ENCODE data around the gene SLC27A5. TPM values are rescaled to one million over a fixed set of nuclear protein-coding genes. Genes with fewer than 3 reads are reported as not detected.
A peak's percentile ranks its signal among the peaks of the same experiment; 100 is the strongest.

SLC27A5 gene
- total and polyA plus RNA-seq, 9 of the 15 experiments (the other 6 are each of a cell fraction or from before 2014, with no cell fraction given), result 42.2 to 318 (median 64.7) TPM

GRCh38 chr19:58475714-58476497 lies 35.9 kb downstream of the SLC27A5 start, which contains the start of gene ZNF446 (continued):
- TF ChIP-seq ZNF644 (tag; IDR thresholded peaks at IDR 0.05; ENCODE audit: low read depth) (no peak), XRCC4 (IDR thresholded peaks at IDR 0.05; ENCODE audit: extremely low read depth, insufficient read depth, insufficient read length) (no peak), SIX5 (IDR thresholded peaks at IDR 0.05; ENCODE audit: borderline replicate concordance in 1 of 2, insufficient read depth in 1 of 2, low read depth in 1 of 2, low read length in 2 of 2) (peak; percentile 77 to 78; a peak in 3 of 4 replicates), JUN (IDR thresholded peaks at IDR 0.05; ENCODE audit: borderline replicate concordance, low read depth, low read length) (peak; percentile 47; the same call in 1 of the 2 replicates), JUN (CRISPR knock-in tag; IDR thresholded peaks at IDR 0.05; ENCODE audit: borderline replicate concordance) (no peak), CBFB (CRISPR knock-in tag; IDR thresholded peaks at IDR 0.05) (no peak; the same call in 1 of the 2 replicates), KAT8 (IDR thresholded peaks at IDR 0.05; ENCODE audit: low read depth) (no peak), SP2 (IDR thresholded peaks at IDR 0.05; ENCODE audit: extremely low read depth, low read depth, low read length, poor library complexity, severe bottlenecking) (no peak), CBX1 (IDR thresholded peaks at IDR 0.05; ENCODE audit: low read depth) (peak; percentile 25; the same call in 1 of the 2 replicates), TARDBP (IDR thresholded peaks at IDR 0.05) (no peak), ZBED1 (IDR thresholded peaks at IDR 0.05) (no peak; the same call in 1 of the 2 replicates), ZNF780A (CRISPR knock-in tag; IDR thresholded peaks at IDR 0.05) (peak; percentile 31; the same call in 1 of the 2 replicates), RUNX1 (IDR thresholded peaks at IDR 0.05; ENCODE audit: low read depth) (0 out of 2 replicates have a peak, but pooled peaks have one; percentile 17), ZNF316 (IDR thresholded peaks at IDR 0.05) (no peak), FOXM1 (IDR thresholded peaks at IDR 0.05; ENCODE audit: low read depth) (no peak), FOXM1 (CRISPR knock-in tag; IDR thresholded peaks at IDR 0.05; ENCODE audit: low read depth) (no peak), SOX6 (IDR thresholded peaks at IDR 0.05) (peak; percentile 19; the same call in 1 of the 2 replicates), ZNF449 (CRISPR knock-in tag; IDR thresholded peaks at IDR 0.05) (no peak), KAT7 (CRISPR knock-in tag; IDR thresholded peaks at IDR 0.05; ENCODE audit: borderline replicate concordance) (no peak), ZFP36 (IDR thresholded peaks at IDR 0.05; ENCODE audit: low read depth, low read length, partially characterized antibody) (peak; percentile 88), EZH2 (IDR thresholded peaks at IDR 0.05; ENCODE audit: borderline replicate concordance, low read depth, low read length) (no peak), SMARCE1 (IDR thresholded peaks at IDR 0.05) (no peak)
- TF ChIP-seq, protein P1, sequence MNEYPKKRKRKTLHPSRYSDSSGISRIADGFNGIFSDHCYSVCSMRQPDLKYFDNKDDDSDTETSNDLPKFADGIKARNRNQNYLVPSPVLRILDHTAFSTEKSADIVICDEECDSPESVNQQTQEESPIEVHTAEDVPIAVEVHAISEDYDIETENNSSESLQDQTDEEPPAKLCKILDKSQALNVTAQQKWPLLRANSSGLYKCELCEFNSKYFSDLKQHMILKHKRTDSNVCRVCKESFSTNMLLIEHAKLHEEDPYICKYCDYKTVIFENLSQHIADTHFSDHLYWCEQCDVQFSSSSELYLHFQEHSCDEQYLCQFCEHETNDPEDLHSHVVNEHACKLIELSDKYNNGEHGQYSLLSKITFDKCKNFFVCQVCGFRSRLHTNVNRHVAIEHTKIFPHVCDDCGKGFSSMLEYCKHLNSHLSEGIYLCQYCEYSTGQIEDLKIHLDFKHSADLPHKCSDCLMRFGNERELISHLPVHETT (CRISPR knock-in tag; conservative IDR thresholded peaks at IDR 0.05 in 1 of 2, IDR thresholded peaks at IDR 0.05 in 1 of 2), result peak in 1 of 2 experiments; percentile 71; a peak in 1 of 4 replicates
- TF ChIP-seq, protein P2, sequence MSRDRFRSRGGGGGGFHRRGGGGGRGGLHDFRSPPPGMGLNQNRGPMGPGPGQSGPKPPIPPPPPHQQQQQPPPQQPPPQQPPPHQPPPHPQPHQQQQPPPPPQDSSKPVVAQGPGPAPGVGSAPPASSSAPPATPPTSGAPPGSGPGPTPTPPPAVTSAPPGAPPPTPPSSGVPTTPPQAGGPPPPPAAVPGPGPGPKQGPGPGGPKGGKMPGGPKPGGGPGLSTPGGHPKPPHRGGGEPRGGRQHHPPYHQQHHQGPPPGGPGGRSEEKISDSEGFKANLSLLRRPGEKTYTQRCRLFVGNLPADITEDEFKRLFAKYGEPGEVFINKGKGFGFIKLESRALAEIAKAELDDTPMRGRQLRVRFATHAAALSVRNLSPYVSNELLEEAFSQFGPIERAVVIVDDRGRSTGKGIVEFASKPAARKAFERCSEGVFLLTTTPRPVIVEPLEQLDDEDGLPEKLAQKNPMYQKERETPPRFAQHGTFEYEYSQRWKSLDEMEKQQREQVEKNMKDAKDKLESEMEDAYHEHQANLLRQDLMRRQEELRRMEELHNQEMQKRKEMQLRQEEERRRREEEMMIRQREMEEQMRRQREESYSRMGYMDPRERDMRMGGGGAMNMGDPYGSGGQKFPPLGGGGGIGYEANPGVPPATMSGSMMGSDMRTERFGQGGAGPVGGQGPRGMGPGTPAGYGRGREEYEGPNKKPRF (IDR thresholded peaks at IDR 0.05; ENCODE audit: low read depth, low read length), result no peak

Measured in K562 (cell line).